Thyroid gland (tissue), 4 donors: Measurements from ENCODE around the gene DCHS1.

Experiments
- POLR2A ChIP-seq, 2 donors: fragments of 450-650 bp; IDR thresholded peaks; one replicate each; pipeline ENCODE4 v1.6.1; 2017; ENCODE audit warnings: antibody characterized with exemption in 2 of 2, mild to moderate bottlenecking in 2 of 2, moderate library complexity in 1 of 2
- TF ChIP-seq, protein P1 (sequence below), 6 experiments: fragments of 200-600 bp in 3 of 6; fragments of 450-650 bp in 3 of 6; sonication (generic) in 3 of 6; IDR thresholded peaks; one replicate each; pipeline ENCODE4 v1.5.1; 2016 to 2019; ENCODE audit warnings: antibody characterized with exemption in 6 of 6, mild to moderate bottlenecking in 2 of 6, inconsistent platforms in 1 of 6, moderate library complexity in 1 of 6

DNA sequence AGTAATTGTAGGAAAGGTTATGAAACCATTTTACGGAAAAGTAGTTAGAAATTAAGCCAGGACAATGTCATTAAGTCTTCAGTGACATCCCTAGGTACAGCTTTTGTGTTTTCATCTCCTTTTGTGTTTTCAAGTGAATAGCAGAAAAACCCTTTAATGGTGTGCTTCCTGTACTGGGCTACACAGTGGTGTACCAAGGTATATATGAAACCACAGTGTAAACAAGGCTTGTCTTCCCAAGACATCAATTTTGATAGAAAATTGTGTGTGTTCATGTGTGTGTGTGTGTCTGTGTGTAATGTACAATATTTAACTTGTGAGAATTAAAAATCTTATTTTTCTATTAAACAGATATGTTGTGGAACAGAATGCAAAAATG, 18.6 kb upstream of the DCHS1 start:
- TF ChIP-seq, protein P1, sequence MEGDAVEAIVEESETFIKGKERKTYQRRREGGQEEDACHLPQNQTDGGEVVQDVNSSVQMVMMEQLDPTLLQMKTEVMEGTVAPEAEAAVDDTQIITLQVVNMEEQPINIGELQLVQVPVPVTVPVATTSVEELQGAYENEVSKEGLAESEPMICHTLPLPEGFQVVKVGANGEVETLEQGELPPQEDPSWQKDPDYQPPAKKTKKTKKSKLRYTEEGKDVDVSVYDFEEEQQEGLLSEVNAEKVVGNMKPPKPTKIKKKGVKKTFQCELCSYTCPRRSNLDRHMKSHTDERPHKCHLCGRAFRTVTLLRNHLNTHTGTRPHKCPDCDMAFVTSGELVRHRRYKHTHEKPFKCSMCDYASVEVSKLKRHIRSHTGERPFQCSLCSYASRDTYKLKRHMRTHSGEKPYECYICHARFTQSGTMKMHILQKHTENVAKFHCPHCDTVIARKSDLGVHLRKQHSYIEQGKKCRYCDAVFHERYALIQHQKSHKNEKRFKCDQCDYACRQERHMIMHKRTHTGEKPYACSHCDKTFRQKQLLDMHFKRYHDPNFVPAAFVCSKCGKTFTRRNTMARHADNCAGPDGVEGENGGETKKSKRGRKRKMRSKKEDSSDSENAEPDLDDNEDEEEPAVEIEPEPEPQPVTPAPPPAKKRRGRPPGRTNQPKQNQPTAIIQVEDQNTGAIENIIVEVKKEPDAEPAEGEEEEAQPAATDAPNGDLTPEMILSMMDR (IDR thresholded peaks at IDR 0.05) = no peak
- no peak for TF ChIP-seq POLR2A (IDR thresholded peaks at IDR 0.05)
